ENCODE results near the gene ABHD17B. TPM values are rescaled to one million over a fixed set of nuclear protein-coding genes. Genes with fewer than 3 reads are reported as not detected.

ABHD17B gene
- total RNA-seq, 3 donors from 2014 or later, result 21.2 to 34.7 (median 23.7) TPM

GRCh38 chr9:71824257-71824656 is 86.7 kb downstream of the ABHD17B start:
- intact Hi-C loops (cut with DNase I, micrococcal nuclease), result no loop called here
- TF ChIP-seq CTCF (IDR thresholded peaks at IDR 0.05), result no peak
- no peak for ATAC-seq

GRCh38 chr9:71822935-71823334 is 88.1 kb downstream of the ABHD17B start:
- intact Hi-C loops (cut with DNase I, micrococcal nuclease), result no loop called here
- Histone ChIP-seq H3K4me1 (ENCODE audit: low read depth) (no peaks in the 10 kb centered on the region), H3K36me3 (ENCODE audit: low read depth) (no peaks in the 10 kb centered on the region), H3K9me3 (no peaks in the 10 kb centered on the region), H3K4me3 (no peak overlapping the region)
- TF ChIP-seq CTCF (IDR thresholded peaks at IDR 0.05), result no peak
- ATAC-seq (no peak), DNase-seq (no peak)

More at GRCh38 chr9:71824257-71824656, 86.7 kb downstream of the ABHD17B start:
- Histone ChIP-seq H3K4me1 (ENCODE audit: low read depth) (no peaks in the 10 kb centered on the region), H3K36me3 (ENCODE audit: low read depth) (no peaks in the 10 kb centered on the region), H3K4me3 (no peak overlapping the region), H3K9me3 (no peaks in the 10 kb centered on the region)
- no peak for DNase-seq

- intact Hi-C loops (cut with DNase I, micrococcal nuclease), result no loop called here
- TF ChIP-seq CTCF (IDR thresholded peaks at IDR 0.05), result no peak
- Histone ChIP-seq H3K36me3 (ENCODE audit: low read depth) (no peaks in the 10 kb centered on the region), H3K9me3 (no peaks in the 10 kb centered on the region), H3K4me3 (no peak overlapping the region), H3K4me1 (ENCODE audit: low read depth) (no peaks in the 10 kb centered on the region)
- DNase-seq (no peak), ATAC-seq (peak; percentile 8)
Measured at GRCh38 chr9:71822456-71822855, 88.5 kb downstream of the ABHD17B start.

GRCh38 chr9:71821405-71821804 is 89.6 kb downstream of the ABHD17B start:
- Histone ChIP-seq H3K36me3 (ENCODE audit: low read depth) (no peaks in the 10 kb centered on the region), H3K4me3 (no peak overlapping the region), H3K9me3 (no peaks in the 10 kb centered on the region), H3K4me1 (ENCODE audit: low read depth) (no peaks in the 10 kb centered on the region)
- intact Hi-C loops (cut with DNase I, micrococcal nuclease), result no loop called here
- ATAC-seq (no peak), DNase-seq (no peak)
- no peak for TF ChIP-seq CTCF (IDR thresholded peaks at IDR 0.05)

- intact Hi-C loops (cut with DNase I, micrococcal nuclease), result no loop called here
- no peaks in the 10 kb centered on the region for H3K4me1 ChIP-seq (ENCODE audit: low read depth)
- H3K4me3 ChIP-seq, result no peak overlapping the region
- no peak for TF ChIP-seq CTCF (IDR thresholded peaks at IDR 0.05)
- H3K9me3 ChIP-seq, result no peaks in the 10 kb centered on the region
- H3K36me3 ChIP-seq (ENCODE audit: low read depth), result no peaks in the 10 kb centered on the region
- ATAC-seq, result no peak
- DNase-seq, result no peak
Measured at GRCh38 chr9:71820403-71820921, 90.5 kb downstream of the ABHD17B start.
